ENCODE results near the gene CCNB1.
"Not testable (repeated sequence)": the region's sequence is repeated elsewhere in the genome, so short reads cannot be mapped to it uniquely, and the experiment has no call there.

CCNB1 gene

GRCh38 chr5:69166686-69167492 is at the start of gene CCNB1:
Gene CCNB1 (plus strand): TSS chr5:69167150. CDS start chr5:69167263, 113 bp downstream.
- peak; percentile 96 for DNase-seq (ENCODE audit: low spot score)

GRCh38 chr5:69129413-69129812 is 37.5 kb upstream of the CCNB1 start:
- no peak for DNase-seq (ENCODE audit: low spot score)

GRCh38 chr5:69130241-69130640 is 36.7 kb upstream of the CCNB1 start:
- no peak for DNase-seq (ENCODE audit: low spot score)

- no peak for DNase-seq (ENCODE audit: low spot score)
Observed at GRCh38 chr5:69131304-69131703, 35.6 kb upstream of the CCNB1 start.

- no peak for DNase-seq (ENCODE audit: low spot score)
Observed at GRCh38 chr5:69134126-69134525, 32.8 kb upstream of the CCNB1 start.

GRCh38 chr5:69136293-69136692 is 30.7 kb upstream of the CCNB1 start:
- no peak for DNase-seq (ENCODE audit: low spot score)

- not testable (repeated sequence) for DNase-seq (ENCODE audit: low spot score)
Observed at GRCh38 chr5:69137208-69137607, 29.7 kb upstream of the CCNB1 start.

GRCh38 chr5:69137807-69138206 is 29.1 kb upstream of the CCNB1 start:
- DNase-seq (ENCODE audit: low spot score): no peak

GRCh38 chr5:69138766-69139165 is 28.2 kb upstream of the CCNB1 start:
- DNase-seq (ENCODE audit: low spot score): no peak

GRCh38 chr5:69140239-69140638 is 26.7 kb upstream of the CCNB1 start:
- not testable (repeated sequence) for DNase-seq (ENCODE audit: low spot score)

- no peak for DNase-seq (ENCODE audit: low spot score)
Observed at GRCh38 chr5:69140827-69141226, 26.1 kb upstream of the CCNB1 start.

GRCh38 chr5:69148576-69148975 is 18.4 kb upstream of the CCNB1 start:
- not testable (repeated sequence) for DNase-seq (ENCODE audit: low spot score)

GRCh38 chr5:69148981-69149675 is 17.8 kb upstream of the CCNB1 start:
- DNase-seq (ENCODE audit: low spot score): no peak

GRCh38 chr5:69149676-69150010 is 17.3 kb upstream of the CCNB1 start:
- no peak for DNase-seq (ENCODE audit: low spot score)

- DNase-seq (ENCODE audit: low spot score): no peak
Observed at GRCh38 chr5:69152731-69153130, 14.2 kb upstream of the CCNB1 start.

GRCh38 chr5:69156456-69156855 is 10.5 kb upstream of the CCNB1 start:
- no peak for DNase-seq (ENCODE audit: low spot score)

- DNase-seq (ENCODE audit: low spot score): no peak
Observed at GRCh38 chr5:69158039-69158438, 8.9 kb upstream of the CCNB1 start.

GRCh38 chr5:69160651-69161050 is 6.3 kb upstream of the CCNB1 start:
- DNase-seq (ENCODE audit: low spot score): no peak

GRCh38 chr5:69167493-69167855 is 524 bp downstream of the CCNB1 start:
- no peak for DNase-seq (ENCODE audit: low spot score)

- DNase-seq (ENCODE audit: low spot score): no peak
Observed at GRCh38 chr5:69167929-69168328, 979 bp downstream of the CCNB1 start.

- DNase-seq (ENCODE audit: low spot score): no peak
Observed at GRCh38 chr5:69170495-69170894, 3.5 kb downstream of the CCNB1 start.

- no peak for DNase-seq (ENCODE audit: low spot score)
Observed at GRCh38 chr5:69170969-69171368, 4.0 kb downstream of the CCNB1 start.

- not testable (repeated sequence) for DNase-seq (ENCODE audit: low spot score)
Observed at GRCh38 chr5:69181659-69182293, 14.8 kb downstream of the CCNB1 start.

Data from CD4-positive, alpha-beta T cell treated with Interleukin-6 at 100 ng/mL for 8 hours (primary cell).